T-helper 1 cell (primary cell): ENCODE data around the gene GPC5.
"Not testable (repeated sequence)": the region's sequence is repeated elsewhere in the genome, so short reads cannot be mapped to it uniquely, and the experiment has no call there.

Experiments used
- DNase-seq, 5 donors: peaks; one replicate each; pipeline ENCODE4 v3.0.0-alpha.2; 2012 to 2020

GPC5 gene

GRCh38 chr13:91722267-91722884 is 324.0 kb downstream of the GPC5 start:
- no peak for DNase-seq

- DNase-seq, result no peak
Observed at GRCh38 chr13:91724591-91724990, 326.2 kb downstream of the GPC5 start.

GRCh38 chr13:91725646-91726045 is 327.2 kb downstream of the GPC5 start:
- no peak for DNase-seq

GRCh38 chr13:91726671-91727070 is 328.2 kb downstream of the GPC5 start:
- DNase-seq, result no peak

GRCh38 chr13:91729859-91730258 is 331.4 kb downstream of the GPC5 start:
- no peak for DNase-seq

- DNase-seq, result no peak
Observed at GRCh38 chr13:91739751-91740150, 341.3 kb downstream of the GPC5 start.

GRCh38 chr13:91740756-91741155 is 342.3 kb downstream of the GPC5 start:
- no peak for DNase-seq

- no peak for DNase-seq
Observed at GRCh38 chr13:91741925-91742324, 343.5 kb downstream of the GPC5 start.

- DNase-seq, result no peak
Observed at GRCh38 chr13:91744284-91744683, 345.9 kb downstream of the GPC5 start.

GRCh38 chr13:91745967-91746366 is 347.5 kb downstream of the GPC5 start:
- DNase-seq, result no peak

GRCh38 chr13:91747186-91747585 is 348.8 kb downstream of the GPC5 start:
- DNase-seq, result no peak

GRCh38 chr13:91748416-91749089 is 350.1 kb downstream of the GPC5 start:
- no peak for DNase-seq

GRCh38 chr13:91758724-91759123 is 360.3 kb downstream of the GPC5 start:
- DNase-seq, result no peak

- DNase-seq, result no peak
Observed at GRCh38 chr13:91762957-91763356, 364.5 kb downstream of the GPC5 start.

GRCh38 chr13:91764527-91764926 is 366.1 kb downstream of the GPC5 start:
- no peak for DNase-seq

- no peak for DNase-seq
Observed at GRCh38 chr13:91767651-91768050, 369.2 kb downstream of the GPC5 start.

GRCh38 chr13:91768746-91769145 is 370.3 kb downstream of the GPC5 start:
- no peak for DNase-seq

- DNase-seq, result no peak
Observed at GRCh38 chr13:91771229-91771628, 372.8 kb downstream of the GPC5 start.

- DNase-seq, result no peak
Observed at GRCh38 chr13:91773591-91774227, 375.3 kb downstream of the GPC5 start.

GRCh38 chr13:91774397-91774796 is 376.0 kb downstream of the GPC5 start:
- no peak for DNase-seq

- DNase-seq, result no peak
Observed at GRCh38 chr13:91776611-91777193, 378.3 kb downstream of the GPC5 start.

- DNase-seq, result no peak
Observed at GRCh38 chr13:91778123-91778522, 379.7 kb downstream of the GPC5 start.

- DNase-seq, result not testable (repeated sequence)
Observed at GRCh38 chr13:91781982-91782691, 383.7 kb downstream of the GPC5 start.
